GM18951 (cell line): Measurements from ENCODE around the gene TPM1.

Source experiments
- POLR2A ChIP-seq: IDR thresholded peaks from 4 replicates; pipeline ENCODE4 v1.6.1; 2011; ENCODE audit warnings: mild to moderate bottlenecking; ENCODE audit not compliant: insufficient read length, insufficient read depth; ENCODE audit errors: extremely low read depth
- in situ Hi-C: fragments of 300-500 bp; cut with MboI; formaldehyde crosslinking; loops from one replicate; pipeline ENCODE4 v1.12.0; 2022; ENCODE audit warnings: low sequenced_read_pairs, mixed read lengths, inconsistent platforms; ENCODE audit not compliant: unreplicated experiment

Gene TPM1

GRCh38 chr15:63063164-63063756, 20.7 kb downstream of the TPM1 start:
- TF ChIP-seq POLR2A, result no peak
- in situ Hi-C loops, result no loop called here

- TF ChIP-seq POLR2A, result no peak
- in situ Hi-C loops, result no loop called here
Measured at GRCh38 chr15:63063877-63064409, 21.4 kb downstream of the TPM1 start.

GRCh38 chr15:63065262-63066221, 23.0 kb downstream of the TPM1 start:
- no peak for TF ChIP-seq POLR2A
- in situ Hi-C loops, result no loop called here

GRCh38 chr15:63066272-63066671, 23.7 kb downstream of the TPM1 start:
- in situ Hi-C loops, result no loop called here

GRCh38 chr15:63067306-63067705, 24.8 kb downstream of the TPM1 start:
- no peak for TF ChIP-seq POLR2A
- in situ Hi-C loops, result no loop called here

More at GRCh38 chr15:63066272-63066671, 23.7 kb downstream of the TPM1 start:
- TF ChIP-seq POLR2A, result no peak

- in situ Hi-C loops, result no loop called here
- no peak for TF ChIP-seq POLR2A
Measured at GRCh38 chr15:63067976-63068743, 25.6 kb downstream of the TPM1 start.

GRCh38 chr15:63069616-63070090, 27.1 kb downstream of the TPM1 start:
- in situ Hi-C loops, result no loop called here
- TF ChIP-seq POLR2A, result no peak

GRCh38 chr15:63070681-63071129, 28.2 kb downstream of the TPM1 start:
- in situ Hi-C loops, result no loop called here
- TF ChIP-seq POLR2A, result no peak

GRCh38 chr15:63071288-63071909, 28.9 kb downstream of the TPM1 start:
- in situ Hi-C loops, result no loop called here
- TF ChIP-seq POLR2A, result no peak

GRCh38 chr15:63072023-63072650, 29.6 kb downstream of the TPM1 start:
- TF ChIP-seq POLR2A, result no peak
- in situ Hi-C loops, result no loop called here

- TF ChIP-seq POLR2A, result no peak
- in situ Hi-C loops, result no loop called here
Measured at GRCh38 chr15:63072809-63073277, 30.3 kb downstream of the TPM1 start.

- TF ChIP-seq POLR2A, result no peak
- in situ Hi-C loops, result no loop called here
Measured at GRCh38 chr15:63073497-63074172, 31.1 kb downstream of the TPM1 start.
